ENCODE results near the gene EPS15.
"Not testable (repeated sequence)": the region's sequence is repeated elsewhere in the genome, so short reads cannot be mapped to it uniquely, and the experiment has no call there.

The EPS15 gene

GRCh38 chr1:51519048-51519864 lies at the start of gene EPS15:
Gene EPS15 (minus strand): TSS chr1:51519266. CDS start chr1:51519231, 35 bp downstream.
- peak; percentile 74 for DNase-seq

- no peak for DNase-seq
These were observed 49.3 kb upstream of the EPS15 start for GRCh38 chr1:51568231-51568935.

- peak; percentile 89 for DNase-seq
These were observed 48.6 kb upstream of the EPS15 start for GRCh38 chr1:51567653-51568052.

GRCh38 chr1:51566260-51566659 lies 47.2 kb upstream of the EPS15 start:
- no peak for DNase-seq

- no peak for DNase-seq
These were observed 45.9 kb upstream of the EPS15 start for GRCh38 chr1:51565009-51565408.

GRCh38 chr1:51564124-51564523 lies 45.1 kb upstream of the EPS15 start:
- DNase-seq = peak; percentile 18

- no peak for DNase-seq
These were observed 42.6 kb upstream of the EPS15 start for GRCh38 chr1:51561702-51562101.

GRCh38 chr1:51560895-51561294 lies 41.8 kb upstream of the EPS15 start:
- not testable (repeated sequence) for DNase-seq

- no peak for DNase-seq
These were observed 41.0 kb upstream of the EPS15 start for GRCh38 chr1:51560034-51560433.

- no peak for DNase-seq
These were observed 40.4 kb upstream of the EPS15 start for GRCh38 chr1:51559501-51559900.

GRCh38 chr1:51559064-51559500 lies 40.0 kb upstream of the EPS15 start:
- no peak for DNase-seq

- peak; percentile 57 for DNase-seq
These were observed 39.4 kb upstream of the EPS15 start for GRCh38 chr1:51558375-51558924.

GRCh38 chr1:51557168-51557567 lies 38.1 kb upstream of the EPS15 start:
- DNase-seq = no peak

GRCh38 chr1:51555866-51556619 lies 37.0 kb upstream of the EPS15 start:
- no peak for DNase-seq

- no peak for DNase-seq
These were observed 34.8 kb upstream of the EPS15 start for GRCh38 chr1:51553911-51554310.

- DNase-seq = no peak
These were observed 34.1 kb upstream of the EPS15 start for GRCh38 chr1:51552929-51553807.

GRCh38 chr1:51551848-51552296 lies 32.8 kb upstream of the EPS15 start:
- DNase-seq = no peak

GRCh38 chr1:51551081-51551480 lies 32.0 kb upstream of the EPS15 start:
- no peak for DNase-seq

GRCh38 chr1:51549901-51550300 lies 30.8 kb upstream of the EPS15 start:
- DNase-seq = no peak

- DNase-seq = peak; percentile 27
These were observed 30.1 kb upstream of the EPS15 start for GRCh38 chr1:51549016-51549619.

- DNase-seq = no peak
These were observed 24.8 kb upstream of the EPS15 start for GRCh38 chr1:51543858-51544257.
